HepG2 (cell line): ENCODE results near the gene ADORA2B. TPM values are rescaled to one million over a fixed set of nuclear protein-coding genes. Genes with fewer than 3 reads are reported as not detected.

Experiments used
- ATAC-seq: fragments of 200-7000 bp; cut with Tn5 transposase; 3 replicates; pipeline ENCODE4 v1.9.1; 2020; ENCODE audit warnings: mild to moderate bottlenecking, moderate library complexity
- BruUV-seq: library from RNA; stranded (reverse); fragments of 400-500 nt; replicated peaks from 2 replicates; lab custom pipeline; 2021; lab: Mats Ljungman, UMichigan
- CTCF ChIA-PET: fragments of 300-600 bp; formaldehyde crosslinking; extraction: SDS; loops from one replicate; lab custom pipeline; 2021; ENCODE audit warnings: low total read pairs, inconsistent platforms, low intra/inter-chr PET ratio; lab: Yijun Ruan, JAX
- POLR2A ChIA-PET: fragments of 350-600 bp; sonication (Branson Sonifier 250); formaldehyde crosslinking; loops from one replicate; lab custom pipeline; 2020; ENCODE audit warnings: antibody characterized with exemption, inconsistent platforms; lab: Yijun Ruan, JAX
- DNase-seq: peaks from one replicate; pipeline ENCODE4 v3.0.0-alpha.2; 2015; ENCODE audit warnings: low spot score
- FAIRE-seq: peaks from 3 replicates; lab custom pipeline; 2011; peaks lifted over from hg19 to GRCh38; lab: Jason Lieb, UNC
- H2AFZ ChIP-seq: one replicate; pipeline ENCODE4 v1.6.1; 2011; ENCODE audit warnings: low read length, inconsistent platforms
- H3K27ac ChIP-seq: fragments of 300-600 bp; 3 replicates; pipeline ENCODE4 v1.8.0; 2011; ENCODE audit warnings: mixed run types, mild to moderate bottlenecking, mixed read lengths, low read length, inconsistent platforms; ENCODE audit not compliant: insufficient read depth; ENCODE audit errors: extremely low read length
- H3K27me3 ChIP-seq, 2 experiments: fragments of 200-600 bp in 1 of 2; 2 replicates in 1 of 2; 3 replicates in 1 of 2; pipeline versions ENCODE4 v1.6.0 to v1.8.0; 2011; ENCODE audit warnings: low read length in 2 of 2, mild to moderate bottlenecking in 2 of 2, moderate library complexity in 2 of 2, inconsistent platforms in 1 of 2; ENCODE audit not compliant: insufficient read depth in 2 of 2, control insufficient read depth in 1 of 2
- H3K36me3 ChIP-seq, 2 experiments: fragments of 200-600 bp in 1 of 2; replicated peaks in 1 of 2; 2 replicates in 1 of 2; 3 replicates in 1 of 2; pipeline versions ENCODE4 v1.5.1 to v1.8.0; 2011; ENCODE audit warnings: low read length in 2 of 2, inconsistent platforms in 1 of 2; ENCODE audit not compliant: insufficient read depth in 2 of 2, control insufficient read depth in 1 of 2
- H3K4me1 ChIP-seq: 2 replicates; pipeline ENCODE4 v1.5.1; 2012; ENCODE audit warnings: low read length, inconsistent platforms; ENCODE audit not compliant: insufficient read depth
- H3K4me2 ChIP-seq: 2 replicates; pipeline ENCODE4 v1.6.0; 2011; ENCODE audit warnings: low read depth, low read length, inconsistent platforms
- H3K4me3 ChIP-seq, 3 experiments: fragments of 200-600 bp in 1 of 3; sonication (generic), shearing (Covaris generic) in 1 of 3; replicated peaks in 1 of 3; 2 replicates each; pipeline ENCODE4 v1.5.1; 2011 to 2016; ENCODE audit warnings: low read length in 3 of 3, inconsistent platforms in 2 of 3, low read depth in 2 of 3, mild to moderate bottlenecking in 2 of 3, control low read depth in 1 of 3, mixed read lengths in 1 of 3; ENCODE audit not compliant: insufficient read depth in 1 of 3
- H3K79me2 ChIP-seq: one replicate; pipeline ENCODE4 v1.6.1; 2011; ENCODE audit warnings: low read length, inconsistent platforms; ENCODE audit not compliant: insufficient read depth
- H3K9ac ChIP-seq: 2 replicates; pipeline ENCODE4 v1.6.0; 2011; ENCODE audit warnings: mild to moderate bottlenecking, low read depth, low read length, inconsistent platforms; ENCODE audit not compliant: insufficient read depth
- H3K9me3 ChIP-seq: 2 replicates; pipeline ENCODE4 v1.5.1; 2012; ENCODE audit warnings: mild to moderate bottlenecking, low read length
- H4K20me1 ChIP-seq: 2 replicates; pipeline ENCODE4 v1.6.0; 2011; ENCODE audit warnings: inconsistent platforms, mild to moderate bottlenecking, low read length, moderate library complexity; ENCODE audit not compliant: insufficient read depth
- AHDC1 ChIP-seq: sonication (generic); formaldehyde crosslinking; IDR thresholded peaks from 2 replicates; pipeline ENCODE4 v1.5.1; 2020; ENCODE audit warnings: mild to moderate bottlenecking, missing genetic modification reagents, borderline replicate concordance
- DNMT1 ChIP-seq: sonication (generic); formaldehyde crosslinking; IDR thresholded peaks from 2 replicates; pipeline ENCODE4 v1.5.1; 2020; ENCODE audit warnings: mild to moderate bottlenecking, missing genetic modification reagents
- NR0B2 ChIP-seq: sonication (generic); formaldehyde crosslinking; IDR thresholded peaks from 2 replicates; pipeline ENCODE4 v1.4.0; 2020; ENCODE audit warnings: mild to moderate bottlenecking, missing genetic modification reagents
- PHB2 ChIP-seq: fragments of 450-650 bp; IDR thresholded peaks from 2 replicates; pipeline ENCODE4 v1.6.1; 2018; ENCODE audit not compliant: partially characterized antibody
- TBX2 ChIP-seq: sonication (generic); formaldehyde crosslinking; IDR thresholded peaks from 2 replicates; pipeline ENCODE4 v1.5.0; 2020; ENCODE audit warnings: missing genetic modification reagents, mild to moderate bottlenecking, borderline replicate concordance
- XRCC5 ChIP-seq: fragments of 200-400 bp; formaldehyde crosslinking; optimal IDR thresholded peaks from 2 replicates; pipeline ENCODE3; 2017; ENCODE audit warnings: mild to moderate bottlenecking, low read length
- ZGPAT ChIP-seq: IDR thresholded peaks from 2 replicates; pipeline ENCODE4 v1.6.1; 2016; ENCODE audit warnings: mild to moderate bottlenecking
- ZMYM3 ChIP-seq: sonication (generic); formaldehyde crosslinking; IDR thresholded peaks from 2 replicates; pipeline ENCODE4 v1.5.1; 2020; ENCODE audit warnings: mild to moderate bottlenecking, missing genetic modification reagents
- ZNF280B ChIP-seq: sonication (generic); formaldehyde crosslinking; IDR thresholded peaks from 2 replicates; pipeline ENCODE4 v1.5.0; 2020; ENCODE audit warnings: missing genetic modification reagents, mild to moderate bottlenecking, borderline replicate concordance
- ZNF333 ChIP-seq: sonication (generic); formaldehyde crosslinking; IDR thresholded peaks from 2 replicates; pipeline ENCODE4 v1.4.0; 2020; ENCODE audit warnings: mild to moderate bottlenecking, missing genetic modification reagents, borderline replicate concordance
- ZNF557 ChIP-seq: sonication (generic); formaldehyde crosslinking; IDR thresholded peaks from 2 replicates; pipeline ENCODE4 v1.4.0; 2020; ENCODE audit warnings: missing genetic modification reagents
- ZNF572 ChIP-seq: sonication (generic); formaldehyde crosslinking; IDR thresholded peaks from 2 replicates; pipeline ENCODE4 v1.5.1; 2020; ENCODE audit warnings: mild to moderate bottlenecking, missing genetic modification reagents
- WGBS: methylation state at CpG from one replicate; pipeline ENCODE4 v1.1.6; 2017; ENCODE audit warnings: low lambda C conversion rate; 5-methylcytosine and 5-hydroxymethylcytosine counted together
- in situ Hi-C: cut with HindIII; loops from 2 replicates; pipeline ENCODE4 v1.10.0; 2017; ENCODE audit warnings: low pct_unique_long_range_greater_than_20kb; ENCODE audit not compliant: extremely low pct_ligation_motif_present
- intact Hi-C: fragments of 100-400 bp; cut with micrococcal nuclease; formaldehyde crosslinking; loops from one replicate; pipeline ENCODE4 v1.10.0; 2022; ENCODE audit not compliant: unreplicated experiment
- polyA plus RNA-seq, 8 experiments: library from polyadenylated mRNA; depleted of rRNA in 3 of 8; stranded (reverse) in 7 of 8; unstranded in 1 of 8; fragments of >200 nt; fragmentation: Illumina TruSeq in 4 of 8; extraction: Trizol in 4 of 8; gene quantifications; 2 replicates each; pipeline versions ENCODE4 v1.2.1 to v1.2.3, GENCODE V29; 2011 to 2016; ENCODE audit warnings: low read depth in 4 of 8, missing spikeins in 1 of 8, mixed read lengths in 1 of 8; ENCODE audit not compliant: insufficient read depth in 1 of 8
- total RNA-seq, 5 experiments: library from RNA; depleted of rRNA; stranded (reverse); fragments of >200 nt; fragmentation: Illumina TruSeq; extraction: Trizol; gene quantifications; 2 replicates each; pipeline ENCODE4 v1.2.3, GENCODE V29; 2016; ENCODE audit warnings: low read depth in 1 of 5

The ADORA2B gene
- total and polyA plus RNA-seq, 2 of the 13 experiments (the other 11 are each of a cell fraction or from before 2014, with no cell fraction given): 10.4 to 20.0 TPM

GRCh38 chr17:15971098-15971678, 26.3 kb downstream of the ADORA2B start:
- no peaks in the 10 kb centered on the region for H4K20me1 ChIP-seq
- H3K4me1 ChIP-seq: peaks cover 26% of the 10 kb centered on the region
- FAIRE-seq (no peak), DNase-seq (no peak), ATAC-seq (no peak)
- no TSS peak for BruUV-seq
- H3K4me3 ChIP-seq: no peak overlapping the region
- CTCF ChIA-PET: no interaction called here
- H3K9ac ChIP-seq: no peak overlapping the region
- H3K79me2 ChIP-seq: peaks cover 20% of the 10 kb centered on the region
- no peak overlapping the region for H3K4me2 ChIP-seq
- no peaks in the 10 kb centered on the region for H3K9me3 ChIP-seq
- in situ Hi-C loops: no loop called here
- H2AFZ ChIP-seq: no peak overlapping the region
- 96% methylated on average over 5 of the region's 5 CpGs for WGBS
- intact Hi-C loops: no loop called here
- no peak overlapping the region for H3K27ac ChIP-seq
- peaks cover 7 to 11% of the 10 kb centered on the region in 2 experiments; a peak in 4 of 5 replicates for H3K36me3 ChIP-seq
- POLR2A ChIA-PET: no interaction called here
- H3K27me3 ChIP-seq: no peaks in the 10 kb centered on the region
- TF ChIP-seq AHDC1 (CRISPR knock-in tag) (no peak), ZNF557 (no peak), ZMYM3 (CRISPR knock-in tag) (no peak), XRCC5 (no peak), PHB2 (no peak), DNMT1 (no peak), TBX2 (CRISPR knock-in tag) (no peak), ZNF280B (CRISPR knock-in tag) (no peak), ZNF572 (CRISPR knock-in tag) (no peak), NR0B2 (CRISPR knock-in tag) (no peak), ZGPAT (no peak), ZNF333 (CRISPR knock-in tag) (no peak)
